IMR-90 (cell line): Measurements from ENCODE around the gene MEGF10. TPM values are rescaled to one million over a fixed set of nuclear protein-coding genes. Genes with fewer than 3 reads are reported as not detected.

Source experiments
- ATAC-seq: fragments of 200-7000 bp; cut with Tn5 transposase; 2 replicates; pipeline ENCODE4 v1.9.1; 2020; ENCODE audit warnings: low read depth, mild to moderate bottlenecking, moderate library complexity
- BruUV-seq: library from RNA; stranded (reverse); fragments of 400-500 nt; replicated peaks from 2 replicates; lab custom pipeline; 2021; lab: Mats Ljungman, UMichigan
- CTCF ChIA-PET: fragments of 300-600 bp; formaldehyde crosslinking; extraction: SDS; loops from one replicate; lab custom pipeline; 2021; ENCODE audit warnings: antibody characterized with exemption; lab: Yijun Ruan, JAX
- POLR2A ChIA-PET: fragments of 300-600 bp; sonication (Branson Sonifier 250); formaldehyde crosslinking; loops from one replicate; lab custom pipeline; 2022; ENCODE audit warnings: antibody characterized with exemption; ENCODE audit not compliant: unreplicated experiment; lab: Charles Lee
- DNase-seq: peaks from one replicate; pipeline ENCODE4 v3.0.0; 2013
- H2AFZ ChIP-seq: replicated peaks from 2 replicates; pipeline ENCODE3; 2013; ENCODE audit warnings: low read length, mild to moderate bottlenecking; ENCODE audit not compliant: poor library complexity
- H2AK5ac ChIP-seq: 2 replicates; pipeline ENCODE4 v1.6.1; 2013; ENCODE audit warnings: low read depth, low read length, inconsistent platforms
- H2AK9ac ChIP-seq: replicated peaks from 2 replicates; pipeline ENCODE3; 2013; ENCODE audit warnings: mild to moderate bottlenecking, low read depth, low read length, moderate library complexity; ENCODE audit not compliant: poor library complexity
- H2BK120ac ChIP-seq: 2 replicates; pipeline ENCODE4 v1.6.1; 2013; ENCODE audit warnings: low read depth, low read length, inconsistent platforms
- H2BK15ac ChIP-seq: 3 replicates; pipeline ENCODE4 v1.6.1; 2013; ENCODE audit warnings: low read depth, low read length, inconsistent platforms
- H2BK20ac ChIP-seq: 2 replicates; pipeline ENCODE4 v1.6.1; 2013; ENCODE audit warnings: low read depth, mild to moderate bottlenecking, inconsistent platforms, low read length, moderate library complexity
- H2BK5ac ChIP-seq: 2 replicates; pipeline ENCODE4 v1.6.1; 2013; ENCODE audit warnings: mild to moderate bottlenecking, low read depth, low read length, inconsistent platforms; ENCODE audit not compliant: poor library complexity, severe bottlenecking
- H3K14ac ChIP-seq: replicated peaks from 2 replicates; pipeline ENCODE4 v1.6.1; 2013; ENCODE audit warnings: low read depth, low read length, inconsistent platforms
- H3K18ac ChIP-seq: 2 replicates; pipeline ENCODE4 v1.6.1; 2013; ENCODE audit warnings: low read depth, low read length, control low read depth
- H3K23ac ChIP-seq: 2 replicates; pipeline ENCODE4 v1.6.1; 2013; ENCODE audit warnings: low read depth, low read length, inconsistent platforms
- H3K27ac ChIP-seq: 2 replicates; pipeline ENCODE4 v1.5.1; 2013; ENCODE audit warnings: mild to moderate bottlenecking, control low read depth, low read length; ENCODE audit not compliant: insufficient read depth
- H3K27me3 ChIP-seq: 2 replicates; pipeline ENCODE4 v1.6.1; 2013; ENCODE audit warnings: low read length; ENCODE audit not compliant: control insufficient read depth, insufficient read depth
- H3K36me3 ChIP-seq: 2 replicates; pipeline ENCODE4 v1.6.1; 2013; ENCODE audit warnings: low read length, mixed read lengths; ENCODE audit not compliant: control insufficient read depth, insufficient read depth
- H3K4ac ChIP-seq: 2 replicates; pipeline ENCODE4 v1.6.1; 2013; ENCODE audit warnings: low read depth, low read length, inconsistent platforms
- H3K4me1 ChIP-seq: 2 replicates; pipeline ENCODE4 v1.6.1; 2013; ENCODE audit warnings: low read length, mixed read lengths; ENCODE audit not compliant: control insufficient read depth, insufficient read depth
- H3K4me2 ChIP-seq: 2 replicates; pipeline ENCODE4 v1.6.1; 2013; ENCODE audit warnings: low read depth, mild to moderate bottlenecking, control low read depth, low read length, moderate library complexity
- H3K4me3 ChIP-seq: 2 replicates; pipeline ENCODE4 v1.5.1; 2013; ENCODE audit warnings: low read depth, mild to moderate bottlenecking, control low read depth, low read length, moderate library complexity; ENCODE audit not compliant: insufficient read depth
- H3K56ac ChIP-seq: 2 replicates; pipeline ENCODE4 v1.6.1; 2013; ENCODE audit warnings: low read length, inconsistent platforms; ENCODE audit not compliant: insufficient read depth; ENCODE audit errors: extremely low read depth
- H3K79me1 ChIP-seq, 2 experiments: 2 replicates each; pipeline ENCODE4 v1.6.1; 2013; ENCODE audit warnings: low read length in 2 of 2, inconsistent platforms in 1 of 2, low read depth in 1 of 2
- H3K9ac ChIP-seq: 2 replicates; pipeline ENCODE4 v1.6.1; 2013; ENCODE audit warnings: low read depth, low read length, control low read depth
- H3K9me1 ChIP-seq: 2 replicates; pipeline ENCODE4 v1.6.1; 2013; ENCODE audit warnings: low read length, inconsistent platforms; ENCODE audit not compliant: insufficient read depth
- H3K9me3 ChIP-seq: 2 replicates; pipeline ENCODE4 v1.6.1; 2013; ENCODE audit warnings: low read length; ENCODE audit not compliant: control insufficient read depth, insufficient read depth
- H4K20me1 ChIP-seq: 2 replicates; pipeline ENCODE4 v1.6.1; 2013; ENCODE audit warnings: low read length, inconsistent platforms; ENCODE audit not compliant: insufficient read depth
- H4K5ac ChIP-seq: 2 replicates; pipeline ENCODE4 v1.6.1; 2013; ENCODE audit warnings: mild to moderate bottlenecking, low read depth, low read length, control low read depth
- H4K8ac ChIP-seq, 2 experiments: 2 replicates each; pipeline ENCODE4 v1.6.1; 2013; ENCODE audit warnings: low read depth in 2 of 2, low read length in 2 of 2, control low read depth in 1 of 2, inconsistent platforms in 1 of 2
- H4K91ac ChIP-seq: 2 replicates; pipeline ENCODE4 v1.6.1; 2013; ENCODE audit warnings: low read depth, low read length, inconsistent platforms; ENCODE audit not compliant: insufficient read depth
- BHLHE40 ChIP-seq: fragments of 150-350 bp; IDR thresholded peaks from 2 replicates; pipeline ENCODE4 v1.6.1; 2016; ENCODE audit warnings: mild to moderate bottlenecking, low read depth, low read length
- CEBPB ChIP-seq: IDR thresholded peaks from 2 replicates; pipeline ENCODE4 v1.6.1; 2012; ENCODE audit warnings: low read depth, low read length, improper control_type of control experiment
- CHD1 ChIP-seq: IDR thresholded peaks from 2 replicates; pipeline ENCODE4 v1.6.1; 2012; ENCODE audit warnings: low read depth, low read length, improper control_type of control experiment
- CTCF ChIP-seq: conservative IDR thresholded peaks from 2 replicates; pipeline ENCODE4 v1.5.1; 2012; ENCODE audit warnings: mild to moderate bottlenecking, low read depth, low read length, improper control_type of control experiment
- ELK1 ChIP-seq: fragments of 150-350 bp; IDR thresholded peaks from 2 replicates; pipeline ENCODE4 v1.6.1; 2016; ENCODE audit warnings: low read depth, mild to moderate bottlenecking, low read length, moderate library complexity, borderline replicate concordance
- FOS ChIP-seq: fragments of 150-350 bp; IDR thresholded peaks from 2 replicates; pipeline ENCODE4 v1.6.1; 2016; ENCODE audit warnings: low read depth, low read length
- MAFK ChIP-seq: IDR thresholded peaks from 2 replicates; pipeline ENCODE4 v1.6.1; 2012; ENCODE audit warnings: low read depth, low read length, improper control_type of control experiment
- MAZ ChIP-seq: IDR thresholded peaks from 2 replicates; pipeline ENCODE4 v1.6.1; 2012; ENCODE audit warnings: low read depth, mild to moderate bottlenecking, low read length, improper control_type of control experiment, moderate library complexity, borderline replicate concordance
- MXI1 ChIP-seq: IDR thresholded peaks from 2 replicates; pipeline ENCODE4 v1.6.1; 2012; ENCODE audit warnings: low read depth, mild to moderate bottlenecking, low read length, moderate library complexity, borderline replicate concordance
- NFE2L2 ChIP-seq: fragments of 150-350 bp; IDR thresholded peaks from 2 replicates; pipeline ENCODE4 v1.6.1; 2016; ENCODE audit warnings: low read depth, mild to moderate bottlenecking, low read length
- POLR2A ChIP-seq: IDR thresholded peaks from 2 replicates; pipeline ENCODE4 v1.6.1; 2012; ENCODE audit warnings: mild to moderate bottlenecking, low read depth, low read length
- RAD21 ChIP-seq: IDR thresholded peaks from 2 replicates; pipeline ENCODE4 v1.6.1; 2012; ENCODE audit warnings: low read length, improper control_type of control experiment
- RCOR1 ChIP-seq: IDR thresholded peaks from 2 replicates; pipeline ENCODE4 v1.6.1; 2012; ENCODE audit warnings: mild to moderate bottlenecking, low read length, improper control_type of control experiment; ENCODE audit not compliant: insufficient replicate concordance
- RFX5 ChIP-seq: IDR thresholded peaks from 2 replicates; pipeline ENCODE4 v1.8.0; 2012; ENCODE audit warnings: low read depth, mild to moderate bottlenecking, low read length, moderate library complexity
- SMC3 ChIP-seq: fragments of 150-350 bp; IDR thresholded peaks from 2 replicates; pipeline ENCODE4 v1.6.1; 2016; ENCODE audit warnings: low read depth, mild to moderate bottlenecking, antibody characterized with exemption, low read length, moderate library complexity
- USF2 ChIP-seq: fragments of 150-350 bp; IDR thresholded peaks from 2 replicates; pipeline ENCODE4 v1.6.1; 2017; ENCODE audit warnings: mild to moderate bottlenecking, antibody characterized with exemption, low read length, low read depth
- WGBS, 2 experiments: methylation state at CpG; one replicate each; pipeline versions ENCODE4 v1.1.5 to v1.1.7; 2013; ENCODE audit warnings: missing lambda C conversion rate in 2 of 2; ENCODE audit not compliant: insufficient read length in 1 of 2; ENCODE audit errors: extremely low coverage in 2 of 2; 5-methylcytosine and 5-hydroxymethylcytosine counted together
- dilution Hi-C: fragments of 300-500 bp; cut with HindIII; formaldehyde crosslinking; loops from one replicate; pipeline ENCODE4 v1.14.3; 2018; ENCODE audit warnings: low sequenced_read_pairs; ENCODE audit not compliant: unreplicated experiment
- in situ Hi-C: fragments of 300-500 bp; cut with MboI; formaldehyde crosslinking; loops from 3 replicates; pipeline ENCODE4 v1.14.3; 2019; ENCODE audit warnings: low sequenced_read_pairs, inconsistent platforms, mixed read lengths
- intact Hi-C: fragments of 100-400 bp; cut with micrococcal nuclease; formaldehyde crosslinking; loops from 2 replicates; pipeline ENCODE4 v1.10.0; 2022
- polyA plus RNA-seq, 3 experiments: library from polyadenylated mRNA; depleted of rRNA; stranded (reverse); fragments of >200 nt; gene quantifications; 2 replicates each; pipeline ENCODE4 v1.2.3, GENCODE V29; 2012; ENCODE audit warnings: low replicate concordance in 1 of 3
- total RNA-seq: library from RNA; depleted of rRNA; stranded (reverse); fragments of >200 nt; gene quantifications from 2 replicates; pipeline ENCODE4 v1.2.3, GENCODE V29; 2012

Gene MEGF10
- total and polyA plus RNA-seq, 2 of the 4 experiments (the other 2 are of a cell fraction) = not detected

- no peak overlapping the region for H3K14ac ChIP-seq
- dilution Hi-C loops = no loop called here
- no peak for TF ChIP-seq RAD21
- TF ChIP-seq ELK1 = no peak
- TF ChIP-seq USF2 = no peak
- TF ChIP-seq MAFK = no peak
- no peak for TF ChIP-seq CHD1
- TF ChIP-seq NFE2L2 = no peak
- TF ChIP-seq BHLHE40 = no peak
- no peak for TF ChIP-seq FOS
- TF ChIP-seq MAZ = no peak
- TF ChIP-seq CTCF = no peak
- no peak for TF ChIP-seq POLR2A
- TF ChIP-seq MXI1 = no peak
- TF ChIP-seq SMC3 = no peak
- TF ChIP-seq CEBPB = no peak
- TF ChIP-seq RFX5 = no peak
- no peak for TF ChIP-seq RCOR1
These were observed 215.3 kb downstream of the MEGF10 start for GRCh38 chr5:127505905-127506304.

More at GRCh38 chr5:127505905-127506304, 215.3 kb downstream of the MEGF10 start:
- H3K4me2 ChIP-seq = no peak overlapping the region
- H3K36me3 ChIP-seq = no peaks in the 10 kb centered on the region
- no peak overlapping the region for H3K56ac ChIP-seq
- no peak overlapping the region for H4K8ac ChIP-seq
- peaks cover 12% of the 10 kb centered on the region for H3K27me3 ChIP-seq
- no peak overlapping the region for H2AK5ac ChIP-seq
- H4K91ac ChIP-seq = no peak overlapping the region
- H2BK15ac ChIP-seq = no peak overlapping the region
- H3K27ac ChIP-seq = no peak overlapping the region
- no peak overlapping the region for H3K4me3 ChIP-seq
- ATAC-seq (no peak), DNase-seq (no peak)
- H2AK9ac ChIP-seq = no peak overlapping the region
- no peak overlapping the region for H2BK120ac ChIP-seq
- ChIA-PET POLR2A (no interaction called here), CTCF (no interaction called here)
- no peak overlapping the region for H3K9ac ChIP-seq
- H3K23ac ChIP-seq = no peak overlapping the region
- 100% methylated on average over 1 of the region's 2 CpGs; no CpG with 5 or more reads in 1 of the 2 experiments for WGBS, 2 experiments
- BruUV-seq = no TSS peak
- H3K79me1 ChIP-seq = no peaks in the 10 kb centered on the region
- no peak overlapping the region for H3K4ac ChIP-seq
- H3K9me1 ChIP-seq = no peaks in the 10 kb centered on the region
- H2BK20ac ChIP-seq = no peak overlapping the region
- intact Hi-C loops = no loop called here
- H2BK5ac ChIP-seq = no peak overlapping the region
- no peak overlapping the region for H2AFZ ChIP-seq
- H3K18ac ChIP-seq = no peak overlapping the region
- H4K5ac ChIP-seq = no peak overlapping the region
- in situ Hi-C loops = loop anchor here (25.0 kb wide), 1 partner anchor 694 kb away; no protein-coding TSS in a partner anchor
- no peaks in the 10 kb centered on the region for H3K9me3 ChIP-seq
- no peaks in the 10 kb centered on the region for H3K4me1 ChIP-seq
- H4K20me1 ChIP-seq = no peaks in the 10 kb centered on the region
